HepG2 (cell line): Measurements from ENCODE around the gene ODAM. TPM values are rescaled to one million over a fixed set of nuclear protein-coding genes. Genes with fewer than 3 reads are reported as not detected.
A peak's percentile ranks its signal among the peaks of the same experiment; 100 is the strongest.

ENCODE experiments used
- ATAC-seq: fragments of 200-7000 bp; cut with Tn5 transposase; 3 replicates; pipeline ENCODE4 v1.9.1; 2020; ENCODE audit warnings: mild to moderate bottlenecking, moderate library complexity
- BruUV-seq: library from RNA; stranded (reverse); fragments of 400-500 nt; replicated peaks from 2 replicates; lab custom pipeline; 2021; lab: Mats Ljungman, UMichigan
- CTCF ChIA-PET: fragments of 300-600 bp; formaldehyde crosslinking; extraction: SDS; loops from one replicate; lab custom pipeline; 2021; ENCODE audit warnings: low total read pairs, inconsistent platforms, low intra/inter-chr PET ratio; lab: Yijun Ruan, JAX
- POLR2A ChIA-PET: fragments of 350-600 bp; sonication (Branson Sonifier 250); formaldehyde crosslinking; loops from one replicate; lab custom pipeline; 2020; ENCODE audit warnings: antibody characterized with exemption, inconsistent platforms; lab: Yijun Ruan, JAX
- DNase-seq: peaks from one replicate; pipeline ENCODE4 v3.0.0-alpha.2; 2015; ENCODE audit warnings: low spot score
- FAIRE-seq: peaks from 3 replicates; lab custom pipeline; 2011; peaks lifted over from hg19 to GRCh38; lab: Jason Lieb, UNC
- H2AFZ ChIP-seq: one replicate; pipeline ENCODE4 v1.6.1; 2011; ENCODE audit warnings: low read length, inconsistent platforms
- H3K27ac ChIP-seq: fragments of 300-600 bp; 3 replicates; pipeline ENCODE4 v1.8.0; 2011; ENCODE audit warnings: mixed run types, mild to moderate bottlenecking, mixed read lengths, low read length, inconsistent platforms; ENCODE audit not compliant: insufficient read depth; ENCODE audit errors: extremely low read length
- H3K27me3 ChIP-seq, 2 experiments: fragments of 200-600 bp in 1 of 2; 2 replicates in 1 of 2; 3 replicates in 1 of 2; pipeline versions ENCODE4 v1.6.0 to v1.8.0; 2011; ENCODE audit warnings: low read length in 2 of 2, mild to moderate bottlenecking in 2 of 2, moderate library complexity in 2 of 2, inconsistent platforms in 1 of 2; ENCODE audit not compliant: insufficient read depth in 2 of 2, control insufficient read depth in 1 of 2
- H3K36me3 ChIP-seq, 2 experiments: fragments of 200-600 bp in 1 of 2; replicated peaks in 1 of 2; 2 replicates in 1 of 2; 3 replicates in 1 of 2; pipeline versions ENCODE4 v1.5.1 to v1.8.0; 2011; ENCODE audit warnings: low read length in 2 of 2, inconsistent platforms in 1 of 2; ENCODE audit not compliant: insufficient read depth in 2 of 2, control insufficient read depth in 1 of 2
- H3K4me1 ChIP-seq: 2 replicates; pipeline ENCODE4 v1.5.1; 2012; ENCODE audit warnings: low read length, inconsistent platforms; ENCODE audit not compliant: insufficient read depth
- H3K4me2 ChIP-seq: 2 replicates; pipeline ENCODE4 v1.6.0; 2011; ENCODE audit warnings: low read depth, low read length, inconsistent platforms
- H3K4me3 ChIP-seq, 3 experiments: fragments of 200-600 bp in 1 of 3; sonication (generic), shearing (Covaris generic) in 1 of 3; replicated peaks in 1 of 3; 2 replicates each; pipeline ENCODE4 v1.5.1; 2011 to 2016; ENCODE audit warnings: low read length in 3 of 3, inconsistent platforms in 2 of 3, low read depth in 2 of 3, mild to moderate bottlenecking in 2 of 3, control low read depth in 1 of 3, mixed read lengths in 1 of 3; ENCODE audit not compliant: insufficient read depth in 1 of 3
- H3K79me2 ChIP-seq: one replicate; pipeline ENCODE4 v1.6.1; 2011; ENCODE audit warnings: low read length, inconsistent platforms; ENCODE audit not compliant: insufficient read depth
- H3K9ac ChIP-seq: 2 replicates; pipeline ENCODE4 v1.6.0; 2011; ENCODE audit warnings: mild to moderate bottlenecking, low read depth, low read length, inconsistent platforms; ENCODE audit not compliant: insufficient read depth
- H3K9me3 ChIP-seq: 2 replicates; pipeline ENCODE4 v1.5.1; 2012; ENCODE audit warnings: mild to moderate bottlenecking, low read length
- H4K20me1 ChIP-seq: 2 replicates; pipeline ENCODE4 v1.6.0; 2011; ENCODE audit warnings: inconsistent platforms, mild to moderate bottlenecking, low read length, moderate library complexity; ENCODE audit not compliant: insufficient read depth
- ATF7-NPFF ChIP-seq: sonication (generic); formaldehyde crosslinking; IDR thresholded peaks from 2 replicates; pipeline ENCODE4 v1.8.1; 2023; ENCODE audit warnings: mild to moderate bottlenecking, low read depth, missing genetic modification reagents, moderate library complexity
- CREM ChIP-seq, 2 experiments: sonication (generic) in 1 of 2; formaldehyde crosslinking in 1 of 2; IDR thresholded peaks; 2 replicates each; pipeline versions ENCODE4 v1.4.0 to v1.6.1; 2016 to 2020; ENCODE audit warnings: antibody characterized with exemption in 1 of 2, mild to moderate bottlenecking in 1 of 2, missing genetic modification reagents in 1 of 2
- FOSL2 ChIP-seq: sonication (generic); formaldehyde crosslinking; IDR thresholded peaks from 2 replicates; pipeline ENCODE4 v1.4.0; 2020; ENCODE audit warnings: missing genetic modification reagents
- GMEB2 ChIP-seq: IDR thresholded peaks from 2 replicates; pipeline ENCODE4 v1.6.1; 2016; ENCODE audit warnings: missing biosample characterization, missing genetic modification reagents, low read depth
- HIC2 ChIP-seq: sonication (generic); formaldehyde crosslinking; IDR thresholded peaks from 2 replicates; pipeline ENCODE4 v1.9.0; 2022; ENCODE audit warnings: low read depth, missing genetic modification reagents
- MTA3 ChIP-seq: sonication (generic); formaldehyde crosslinking; IDR thresholded peaks from 2 replicates; pipeline ENCODE4 v1.4.0; 2020; ENCODE audit warnings: missing genetic modification reagents
- SMARCE1 ChIP-seq: fragments of 450-650 bp; IDR thresholded peaks from 2 replicates; pipeline ENCODE4 v1.6.1; 2017; ENCODE audit warnings: borderline replicate concordance
- TBP ChIP-seq: sonication (generic); formaldehyde crosslinking; IDR thresholded peaks from 2 replicates; pipeline ENCODE4 v1.5.0; 2020; ENCODE audit warnings: missing genetic modification reagents
- TFAP4 ChIP-seq: sonication (generic); IDR thresholded peaks from 2 replicates; pipeline ENCODE4 v1.6.1; 2016; ENCODE audit warnings: low read depth, borderline replicate concordance
- THAP11 ChIP-seq: IDR thresholded peaks from 2 replicates; pipeline ENCODE4 v1.6.1; 2016; ENCODE audit warnings: missing biosample characterization, missing genetic modification reagents
- ZFP37 ChIP-seq: sonication (generic); formaldehyde crosslinking; IDR thresholded peaks from 2 replicates; pipeline ENCODE4 v1.4.0; 2020; ENCODE audit warnings: missing genetic modification reagents, borderline replicate concordance
- ZNF615 ChIP-seq: sonication (generic); formaldehyde crosslinking; IDR thresholded peaks from 2 replicates; pipeline ENCODE4 v1.5.0; 2020; ENCODE audit warnings: mild to moderate bottlenecking, missing genetic modification reagents, borderline replicate concordance
- WGBS: methylation state at CpG from one replicate; pipeline ENCODE4 v1.1.6; 2017; ENCODE audit warnings: low lambda C conversion rate; 5-methylcytosine and 5-hydroxymethylcytosine counted together
- in situ Hi-C: cut with HindIII; loops from 2 replicates; pipeline ENCODE4 v1.10.0; 2017; ENCODE audit warnings: low pct_unique_long_range_greater_than_20kb; ENCODE audit not compliant: extremely low pct_ligation_motif_present
- intact Hi-C: fragments of 100-400 bp; cut with micrococcal nuclease; formaldehyde crosslinking; loops from one replicate; pipeline ENCODE4 v1.10.0; 2022; ENCODE audit not compliant: unreplicated experiment
- polyA plus RNA-seq, 8 experiments: library from polyadenylated mRNA; depleted of rRNA in 3 of 8; stranded (reverse) in 7 of 8; unstranded in 1 of 8; fragments of >200 nt; fragmentation: Illumina TruSeq in 4 of 8; extraction: Trizol in 4 of 8; gene quantifications; 2 replicates each; pipeline versions ENCODE4 v1.2.1 to v1.2.3, GENCODE V29; 2011 to 2016; ENCODE audit warnings: low read depth in 4 of 8, missing spikeins in 1 of 8, mixed read lengths in 1 of 8; ENCODE audit not compliant: insufficient read depth in 1 of 8
- total RNA-seq, 5 experiments: library from RNA; depleted of rRNA; stranded (reverse); fragments of >200 nt; fragmentation: Illumina TruSeq; extraction: Trizol; gene quantifications; 2 replicates each; pipeline ENCODE4 v1.2.3, GENCODE V29; 2016; ENCODE audit warnings: low read depth in 1 of 5
- TF ChIP-seq, protein P1 (sequence below): IDR thresholded peaks from 2 replicates; pipeline ENCODE4 v1.6.1; 2016; ENCODE audit warnings: low read depth, missing genetic modification reagents, missing compliant biosample characterization
- TF ChIP-seq, protein P2 (sequence below): sonication (generic); formaldehyde crosslinking; IDR thresholded peaks from 2 replicates; pipeline ENCODE4 v1.8.0; 2023; ENCODE audit warnings: mild to moderate bottlenecking, missing genetic modification reagents

ODAM gene
- total and polyA plus RNA-seq, 2 of the 13 experiments (the other 11 are each of a cell fraction or from before 2014, with no cell fraction given): 94.6 to 115 TPM

GRCh38 chr4:70192895-70193294 is 2.6 kb upstream of the ODAM start:
- in situ Hi-C loops: no loop called here
- Histone ChIP-seq H3K79me2 (no peaks in the 10 kb centered on the region), H3K4me1 (peaks cover 46% of the 10 kb centered on the region), H3K4me3 (no peak overlapping the region), H4K20me1 (no peaks in the 10 kb centered on the region), H3K9ac (no peak overlapping the region), H2AFZ (no peak overlapping the region), H3K9me3 (peaks cover 10% of the 10 kb centered on the region; the same call in 1 of the 2 replicates), H3K27me3 (no peaks in the 10 kb centered on the region), H3K36me3 (no peaks in the 10 kb centered on the region), H3K27ac (no peak overlapping the region), H3K4me2 (no peak overlapping the region)
- peak; percentile 34; the same call in 1 of the 3 replicates for ATAC-seq
- ChIA-PET CTCF (no interaction called here), POLR2A (no interaction called here)
- no TSS peak for BruUV-seq
- intact Hi-C loops: no loop called here
- no peak for FAIRE-seq
- DNase-seq: peak; percentile 21
- 97% methylated on average over 2 of the region's 2 CpGs for WGBS
- no peak for TF ChIP-seq SMARCE1
- no peak for TF ChIP-seq GMEB2 (CRISPR knock-in tag)
- no peak for TF ChIP-seq ZFP37
- TF ChIP-seq HIC2: no peak
- no peak for TF ChIP-seq TFAP4
- TF ChIP-seq, protein P1, sequence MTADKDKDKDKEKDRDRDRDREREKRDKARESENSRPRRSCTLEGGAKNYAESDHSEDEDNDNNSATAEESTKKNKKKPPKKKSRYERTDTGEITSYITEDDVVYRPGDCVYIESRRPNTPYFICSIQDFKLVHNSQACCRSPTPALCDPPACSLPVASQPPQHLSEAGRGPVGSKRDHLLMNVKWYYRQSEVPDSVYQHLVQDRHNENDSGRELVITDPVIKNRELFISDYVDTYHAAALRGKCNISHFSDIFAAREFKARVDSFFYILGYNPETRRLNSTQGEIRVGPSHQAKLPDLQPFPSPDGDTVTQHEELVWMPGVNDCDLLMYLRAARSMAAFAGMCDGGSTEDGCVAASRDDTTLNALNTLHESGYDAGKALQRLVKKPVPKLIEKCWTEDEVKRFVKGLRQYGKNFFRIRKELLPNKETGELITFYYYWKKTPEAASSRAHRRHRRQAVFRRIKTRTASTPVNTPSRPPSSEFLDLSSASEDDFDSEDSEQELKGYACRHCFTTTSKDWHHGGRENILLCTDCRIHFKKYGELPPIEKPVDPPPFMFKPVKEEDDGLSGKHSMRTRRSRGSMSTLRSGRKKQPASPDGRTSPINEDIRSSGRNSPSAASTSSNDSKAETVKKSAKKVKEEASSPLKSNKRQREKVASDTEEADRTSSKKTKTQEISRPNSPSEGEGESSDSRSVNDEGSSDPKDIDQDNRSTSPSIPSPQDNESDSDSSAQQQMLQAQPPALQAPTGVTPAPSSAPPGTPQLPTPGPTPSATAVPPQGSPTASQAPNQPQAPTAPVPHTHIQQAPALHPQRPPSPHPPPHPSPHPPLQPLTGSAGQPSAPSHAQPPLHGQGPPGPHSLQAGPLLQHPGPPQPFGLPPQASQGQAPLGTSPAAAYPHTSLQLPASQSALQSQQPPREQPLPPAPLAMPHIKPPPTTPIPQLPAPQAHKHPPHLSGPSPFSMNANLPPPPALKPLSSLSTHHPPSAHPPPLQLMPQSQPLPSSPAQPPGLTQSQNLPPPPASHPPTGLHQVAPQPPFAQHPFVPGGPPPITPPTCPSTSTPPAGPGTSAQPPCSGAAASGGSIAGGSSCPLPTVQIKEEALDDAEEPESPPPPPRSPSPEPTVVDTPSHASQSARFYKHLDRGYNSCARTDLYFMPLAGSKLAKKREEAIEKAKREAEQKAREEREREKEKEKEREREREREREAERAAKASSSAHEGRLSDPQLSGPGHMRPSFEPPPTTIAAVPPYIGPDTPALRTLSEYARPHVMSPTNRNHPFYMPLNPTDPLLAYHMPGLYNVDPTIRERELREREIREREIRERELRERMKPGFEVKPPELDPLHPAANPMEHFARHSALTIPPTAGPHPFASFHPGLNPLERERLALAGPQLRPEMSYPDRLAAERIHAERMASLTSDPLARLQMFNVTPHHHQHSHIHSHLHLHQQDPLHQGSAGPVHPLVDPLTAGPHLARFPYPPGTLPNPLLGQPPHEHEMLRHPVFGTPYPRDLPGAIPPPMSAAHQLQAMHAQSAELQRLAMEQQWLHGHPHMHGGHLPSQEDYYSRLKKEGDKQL (CRISPR knock-in tag): peak; percentile 33; the same call in 1 of the 2 replicates
- TF ChIP-seq CREM (IDR thresholded peaks at IDR 0.05): peak; percentile 83
- no peak for TF ChIP-seq CREM (CRISPR knock-in tag; IDR thresholded peaks at IDR 0.05)
- no peak for TF ChIP-seq MTA3 (CRISPR knock-in tag)
- peak; percentile 48; the same call in 1 of the 2 replicates for TF ChIP-seq THAP11 (CRISPR knock-in tag)
- TF ChIP-seq, protein P2, sequence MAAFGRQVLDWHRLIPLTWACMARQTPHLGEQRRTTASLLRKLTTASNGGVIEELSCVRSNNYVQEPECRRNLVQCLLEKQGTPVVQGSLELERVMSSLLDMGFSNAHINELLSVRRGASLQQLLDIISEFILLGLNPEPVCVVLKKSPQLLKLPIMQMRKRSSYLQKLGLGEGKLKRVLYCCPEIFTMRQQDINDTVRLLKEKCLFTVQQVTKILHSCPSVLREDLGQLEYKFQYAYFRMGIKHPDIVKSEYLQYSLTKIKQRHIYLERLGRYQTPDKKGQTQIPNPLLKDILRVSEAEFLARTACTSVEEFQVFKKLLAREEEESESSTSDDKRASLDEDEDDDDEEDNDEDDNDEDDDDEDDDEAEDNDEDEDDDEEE (CRISPR knock-in tag): no peak
- TF ChIP-seq ATF7-NPFF (CRISPR knock-in tag): no peak
- TF ChIP-seq ZNF615: no peak
- TF ChIP-seq TBP (CRISPR knock-in tag): no peak
- no peak for TF ChIP-seq FOSL2 (CRISPR knock-in tag)
